Skeletal muscle cell (primary cell): Measurements from ENCODE around the gene AP3B2.
"Not testable (repeated sequence)": the region's sequence is repeated elsewhere in the genome, so short reads cannot be mapped to it uniquely, and the experiment has no call there.

ENCODE experiments used
- DNase-seq: peaks from one replicate; pipeline ENCODE4 v3.0.0-alpha.2; 2010; ENCODE audit warnings: low read depth
- H3K4me3 ChIP-seq: 2 replicates; pipeline ENCODE4 v1.5.1; 2011; ENCODE audit warnings: low read depth, mild to moderate bottlenecking, control low read depth, low read length, moderate library complexity

Gene AP3B2

GRCh38 chr15:82709421-82710207 lies at the start of gene AP3B2:
TSS of gene AP3B2 (minus strand) at chr15:82709875. CDS start at chr15:82709706, 169 bp downstream.
- H3K4me3 ChIP-seq: peak within 1 kb of the TSS; percentile 70
- DNase-seq: peak; percentile 29

- peak overlapping the region; percentile 93 for H3K4me3 ChIP-seq
- no peak for DNase-seq
These were observed 41.6 kb upstream of the AP3B2 start for GRCh38 chr15:82751308-82751707.

GRCh38 chr15:82750831-82751180 lies 41.1 kb upstream of the AP3B2 start:
- H3K4me3 ChIP-seq: peak overlapping the region; percentile 93
- DNase-seq: no peak

GRCh38 chr15:82749951-82750830 lies 40.5 kb upstream of the AP3B2 start:
- H3K4me3 ChIP-seq: peak overlapping the region; percentile 93
- DNase-seq: peak; percentile 81

- no peak overlapping the region for H3K4me3 ChIP-seq
- DNase-seq: no peak
These were observed 38.6 kb upstream of the AP3B2 start for GRCh38 chr15:82748315-82748714.

GRCh38 chr15:82743810-82744209 lies 34.1 kb upstream of the AP3B2 start:
- H3K4me3 ChIP-seq: no peak overlapping the region
- no peak for DNase-seq

- H3K4me3 ChIP-seq: no peak overlapping the region
- DNase-seq: no peak
These were observed 32.5 kb upstream of the AP3B2 start for GRCh38 chr15:82742134-82742533.

- no peak for DNase-seq
These were observed 29.4 kb upstream of the AP3B2 start for GRCh38 chr15:82739086-82739485.

GRCh38 chr15:82737975-82738374 lies 28.3 kb upstream of the AP3B2 start:
- DNase-seq: no peak

More at GRCh38 chr15:82739086-82739485, 29.4 kb upstream of the AP3B2 start:
- H3K4me3 ChIP-seq: no peak overlapping the region

GRCh38 chr15:82731527-82731926 lies 21.9 kb upstream of the AP3B2 start:
- no peak overlapping the region for H3K4me3 ChIP-seq
- no peak for DNase-seq

More at GRCh38 chr15:82737975-82738374, 28.3 kb upstream of the AP3B2 start:
- no peak overlapping the region for H3K4me3 ChIP-seq

GRCh38 chr15:82730022-82730530 lies 20.4 kb upstream of the AP3B2 start:
- no peak for DNase-seq
- no peak overlapping the region for H3K4me3 ChIP-seq

- DNase-seq: no peak
- no peak overlapping the region for H3K4me3 ChIP-seq
These were observed 17.1 kb upstream of the AP3B2 start for GRCh38 chr15:82726816-82727215.

- no peak overlapping the region for H3K4me3 ChIP-seq
- no peak for DNase-seq
These were observed 5.3 kb upstream of the AP3B2 start for GRCh38 chr15:82715003-82715402.

- H3K4me3 ChIP-seq: no peak overlapping the region
- DNase-seq: no peak
These were observed 4.3 kb upstream of the AP3B2 start for GRCh38 chr15:82714016-82714415.

GRCh38 chr15:82712036-82712435 lies 2.4 kb upstream of the AP3B2 start:
- no peak overlapping the region for H3K4me3 ChIP-seq
- no peak for DNase-seq

GRCh38 chr15:82710926-82711490 lies 1.3 kb upstream of the AP3B2 start:
- DNase-seq: no peak
- no peak overlapping the region for H3K4me3 ChIP-seq

- no peak for DNase-seq
- peak overlapping the region; percentile 70 for H3K4me3 ChIP-seq
These were observed 507 bp upstream of the AP3B2 start for GRCh38 chr15:82710208-82710555.

- peak overlapping the region; percentile 70 for H3K4me3 ChIP-seq
- no peak for DNase-seq
These were observed 624 bp downstream of the AP3B2 start for GRCh38 chr15:82709081-82709420.

- DNase-seq, H3K4me3 ChIP-seq: not testable (repeated sequence)
These were observed 3.8 kb downstream of the AP3B2 start for GRCh38 chr15:82705856-82706255.

- no peak for DNase-seq
- H3K4me3 ChIP-seq: no peak overlapping the region
These were observed 9.9 kb downstream of the AP3B2 start for GRCh38 chr15:82699726-82700125.
